IgD-negative memory B cell (primary cell): Measurements from ENCODE around the gene MKLN1. TPM values are rescaled to one million over a fixed set of nuclear protein-coding genes. Genes with fewer than 3 reads are reported as not detected.
"Not testable (repeated sequence)": the region's sequence is repeated elsewhere in the genome, so short reads cannot be mapped to it uniquely, and the experiment has no call there.

Source experiments
- H3K27ac Mint-ChIP-seq, 3 donors: one replicate each; pipeline ENCODE4 v1.8.0; 2020 to 2022; ENCODE audit warnings: mild to moderate bottlenecking in 3 of 3, mixed read lengths in 3 of 3, moderate library complexity in 1 of 3
- H3K27me3 Mint-ChIP-seq: one replicate; pipeline ENCODE4 v1.8.0; 2021; ENCODE audit warnings: mixed read lengths
- H3K36me3 Mint-ChIP-seq: one replicate; pipeline ENCODE4 v1.8.0; 2020; ENCODE audit warnings: mild to moderate bottlenecking, mixed read lengths
- H3K4me1 Mint-ChIP-seq, 3 donors: one replicate each; pipeline ENCODE4 v1.8.0; 2020 to 2022; ENCODE audit warnings: mixed read lengths in 3 of 3, mild to moderate bottlenecking in 1 of 3
- H3K4me3 Mint-ChIP-seq, 4 donors: one replicate each; pipeline ENCODE4 v1.8.0; 2020 to 2022; ENCODE audit warnings: mild to moderate bottlenecking in 4 of 4, mixed read lengths in 4 of 4, moderate library complexity in 3 of 4
- H3K9me3 Mint-ChIP-seq, 3 donors: one replicate each; pipeline ENCODE4 v1.8.0; 2020 to 2021; ENCODE audit warnings: mixed read lengths in 3 of 3, mild to moderate bottlenecking in 1 of 3
- polyA plus RNA-seq: library from polyadenylated mRNA; unstranded; fragments of 300-500 nt; fragmentation: Illumina TruSeq; gene quantifications from one replicate; pipeline ENCODE4 v1.2.3, GENCODE V29; 2021

The MKLN1 gene
- polyA plus RNA-seq, 1 donor from 2014 or later, result 19.3 TPM

DNA sequence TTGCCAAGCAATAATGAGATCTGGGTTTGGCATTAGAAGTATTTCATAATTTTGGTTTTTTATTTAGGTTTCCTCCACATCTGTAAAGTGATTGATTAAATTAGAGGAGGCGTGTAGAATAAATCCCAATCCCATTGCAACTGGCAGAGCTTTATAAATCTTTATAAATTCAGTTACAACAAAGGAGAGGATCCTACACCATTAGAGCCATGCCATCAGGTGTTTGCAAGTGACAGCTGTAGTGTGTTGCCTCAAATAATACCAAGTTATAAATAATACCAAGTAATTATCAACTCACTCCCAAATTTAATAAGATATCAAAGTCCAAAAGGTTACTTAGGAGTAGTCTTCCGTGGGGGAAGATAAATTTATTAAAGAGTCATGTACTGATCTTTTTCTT is 166.5 kb downstream of the MKLN1 start:
- H3K27ac Mint-ChIP-seq, result no peak overlapping the region
- H3K4me3 Mint-ChIP-seq, result no peak overlapping the region
- H3K27me3 Mint-ChIP-seq, result no peaks in the 10 kb centered on the region
- no peaks in the 10 kb centered on the region for H3K9me3 Mint-ChIP-seq
- no peaks in the 10 kb centered on the region for H3K4me1 Mint-ChIP-seq
- H3K36me3 Mint-ChIP-seq, result peaks cover 7% of the 10 kb centered on the region

- peaks cover 7% of the 10 kb centered on the region for H3K36me3 Mint-ChIP-seq
- H3K27me3 Mint-ChIP-seq, result no peaks in the 10 kb centered on the region
- H3K9me3 Mint-ChIP-seq, result no peaks in the 10 kb centered on the region
- no peak overlapping the region for H3K4me3 Mint-ChIP-seq
- H3K4me1 Mint-ChIP-seq, result no peaks in the 10 kb centered on the region
- H3K27ac Mint-ChIP-seq, result no peak overlapping the region
Observed at GRCh38 chr7:131495669-131496498, 168.2 kb downstream of the MKLN1 start.

- Mint-ChIP-seq H3K4me1 (peaks cover 0 to 6% (median 0%) of the 10 kb centered on the region in 3 donors), H3K4me3 (no peak overlapping the region), H3K9me3 (no peaks in the 10 kb centered on the region), H3K36me3 (peaks cover 7% of the 10 kb centered on the region), H3K27me3 (no peaks in the 10 kb centered on the region), H3K27ac (peak overlapping the region in 1 of 3 donors; percentile 41)
Observed at GRCh38 chr7:131497454-131497853, 169.8 kb downstream of the MKLN1 start.

GRCh38 chr7:131498237-131498885 is 170.7 kb downstream of the MKLN1 start:
- no peak overlapping the region for H3K4me3 Mint-ChIP-seq
- peaks cover 0 to 6% (median 0%) of the 10 kb centered on the region in 3 donors for H3K4me1 Mint-ChIP-seq
- H3K27ac Mint-ChIP-seq, result peak overlapping the region in 1 of 3 donors; percentile 83

GRCh38 chr7:131499801-131500200 is 172.1 kb downstream of the MKLN1 start:
- Mint-ChIP-seq H3K27ac (no peak overlapping the region), H3K4me3 (no peak overlapping the region), H3K4me1 (peaks cover 0 to 6% (median 0%) of the 10 kb centered on the region in 3 donors), H3K27me3 (no peaks in the 10 kb centered on the region), H3K9me3 (no peaks in the 10 kb centered on the region), H3K36me3 (peaks cover 7% of the 10 kb centered on the region)

More at GRCh38 chr7:131498237-131498885, 170.7 kb downstream of the MKLN1 start:
- Mint-ChIP-seq H3K27me3 (no peaks in the 10 kb centered on the region), H3K9me3 (no peaks in the 10 kb centered on the region), H3K36me3 (peaks cover 7% of the 10 kb centered on the region)

- Mint-ChIP-seq H3K27ac (no peak overlapping the region), H3K4me3 (no peak overlapping the region), H3K27me3 (no peaks in the 10 kb centered on the region), H3K36me3 (peaks cover 7% of the 10 kb centered on the region), H3K9me3 (no peaks in the 10 kb centered on the region), H3K4me1 (peaks cover 0 to 6% (median 0%) of the 10 kb centered on the region in 3 donors)
Observed at GRCh38 chr7:131500357-131500756, 172.7 kb downstream of the MKLN1 start.

DNA sequence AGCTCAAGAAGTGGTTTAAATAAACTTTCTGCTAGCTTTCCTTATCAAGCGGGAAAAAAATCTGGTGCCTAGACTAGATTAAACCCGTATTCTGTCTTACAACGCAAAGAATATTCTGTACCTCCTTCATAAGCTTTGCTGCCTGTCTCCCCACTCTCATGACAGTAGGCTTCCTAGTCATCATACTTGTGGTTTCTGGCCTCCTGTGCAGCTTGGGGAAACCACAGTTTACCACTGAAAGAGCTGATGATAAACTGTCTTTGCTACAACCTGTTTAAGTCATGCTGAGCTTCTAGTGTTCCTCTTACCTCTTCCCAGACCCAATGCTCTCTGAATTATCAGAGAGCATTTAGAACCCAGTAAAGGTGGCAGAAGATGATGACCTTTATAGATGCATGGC is 173.7 kb downstream of the MKLN1 start:
- peaks cover 0 to 6% (median 0%) of the 10 kb centered on the region in 3 donors for H3K4me1 Mint-ChIP-seq
- H3K4me3 Mint-ChIP-seq, result no peak overlapping the region
- no peaks in the 10 kb centered on the region for H3K9me3 Mint-ChIP-seq
- peak overlapping the region in 1 of 3 donors; percentile 46 for H3K27ac Mint-ChIP-seq
- peaks cover 7% of the 10 kb centered on the region for H3K36me3 Mint-ChIP-seq
- no peaks in the 10 kb centered on the region for H3K27me3 Mint-ChIP-seq

DNA sequence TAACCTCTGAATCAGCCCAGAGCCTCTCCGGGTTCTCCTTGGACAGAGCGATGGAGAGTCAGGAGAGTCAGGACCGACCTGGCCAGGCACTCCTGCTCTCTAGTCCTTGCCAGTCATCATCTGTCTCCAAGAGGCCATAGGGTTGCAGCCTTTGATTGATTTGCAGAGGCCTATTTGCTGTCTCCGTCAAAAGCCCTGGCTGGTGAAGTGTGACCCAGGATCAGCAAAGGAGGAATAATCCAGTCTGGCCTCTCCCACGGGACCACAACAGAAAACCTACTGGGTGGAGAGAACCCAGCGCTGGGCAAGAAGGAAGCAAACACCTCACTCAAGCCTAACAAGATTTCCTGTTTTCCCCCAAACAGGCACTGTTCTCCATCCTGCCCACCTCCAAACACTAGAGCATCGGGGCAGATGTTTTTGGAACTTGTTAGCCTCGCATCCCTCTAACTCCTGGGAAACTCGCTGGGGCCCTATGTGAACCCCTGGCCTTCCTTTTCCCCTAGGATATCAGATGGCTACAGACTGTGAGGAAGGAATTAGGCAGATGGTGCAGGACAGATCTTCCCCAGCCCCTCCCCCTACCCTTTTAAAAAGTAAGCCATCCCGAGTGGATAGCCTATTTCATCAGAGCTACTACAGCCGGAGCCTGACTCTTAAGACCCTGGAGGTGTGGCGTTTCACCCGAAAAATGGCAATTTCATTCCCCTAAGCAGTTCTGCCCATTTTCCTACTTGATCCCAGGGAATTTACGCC is 174.4 kb downstream of the MKLN1 start:
- peak overlapping the region in 1 of 3 donors; percentile 46 for H3K27ac Mint-ChIP-seq

DNA sequence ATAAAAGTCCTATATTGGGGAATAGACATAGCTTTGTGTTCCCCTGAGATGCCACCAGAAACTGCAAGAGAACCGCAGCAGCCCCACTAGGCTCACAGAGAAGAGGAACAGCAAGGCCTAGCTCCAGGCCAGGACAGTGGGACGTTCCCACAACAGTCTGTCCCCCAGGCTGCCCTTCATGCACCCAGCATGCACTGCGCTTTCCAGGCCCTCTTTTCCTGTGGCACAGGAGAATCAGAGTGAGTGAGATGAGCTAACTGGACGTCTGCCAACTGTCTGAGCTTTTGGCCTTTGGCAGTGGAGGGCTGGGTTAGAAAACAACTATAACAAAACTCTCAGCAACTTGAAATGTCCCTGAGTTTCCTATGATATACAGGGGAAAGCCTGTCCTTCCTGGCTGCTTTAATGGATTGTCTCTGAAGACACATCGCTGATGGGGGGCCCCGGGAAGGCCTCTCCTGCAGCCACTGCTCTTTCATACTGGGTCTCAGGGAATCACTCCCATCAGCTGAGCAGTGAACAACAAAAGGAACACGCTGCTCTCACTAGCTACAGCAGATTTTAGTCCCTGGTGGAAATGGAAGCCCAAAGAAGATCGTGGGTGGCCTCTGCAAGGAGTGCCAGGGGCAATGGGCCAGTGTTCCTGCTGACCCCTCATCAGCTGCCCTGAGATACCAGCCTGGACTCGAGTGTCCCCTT is 175.3 kb downstream of the MKLN1 start:
- Mint-ChIP-seq H3K4me3 (no peak overlapping the region), H3K36me3 (peaks cover 5% of the 10 kb centered on the region), H3K9me3 (no peaks in the 10 kb centered on the region), H3K27ac (peak overlapping the region in 1 of 3 donors; percentile 73), H3K4me1 (peaks cover 3 to 9% (median 5%) of the 10 kb centered on the region in 3 donors), H3K27me3 (no peaks in the 10 kb centered on the region)

More for the DNA sequence above, 174.4 kb downstream of the MKLN1 start:
- no peak overlapping the region for H3K4me3 Mint-ChIP-seq
- H3K4me1 Mint-ChIP-seq, result peaks cover 0 to 6% (median 0%) of the 10 kb centered on the region in 3 donors
- H3K9me3 Mint-ChIP-seq, result no peaks in the 10 kb centered on the region
- H3K36me3 Mint-ChIP-seq, result peaks cover 6% of the 10 kb centered on the region
- no peaks in the 10 kb centered on the region for H3K27me3 Mint-ChIP-seq

- Mint-ChIP-seq H3K9me3 (no peaks in the 10 kb centered on the region), H3K27ac (no peak overlapping the region), H3K36me3 (peaks cover 5% of the 10 kb centered on the region)
Observed at GRCh38 chr7:131503639-131504038, 176.0 kb downstream of the MKLN1 start.

GRCh38 chr7:131504157-131504899 is 176.7 kb downstream of the MKLN1 start:
- H3K27ac Mint-ChIP-seq, result no peak overlapping the region
- H3K36me3 Mint-ChIP-seq, result peaks cover 4% of the 10 kb centered on the region
- peaks cover 5 to 13% (median 9%) of the 10 kb centered on the region in 3 donors for H3K4me1 Mint-ChIP-seq
- peaks cover 3% of the 10 kb centered on the region for H3K27me3 Mint-ChIP-seq
- no peak overlapping the region for H3K4me3 Mint-ChIP-seq
- H3K9me3 Mint-ChIP-seq, result no peaks in the 10 kb centered on the region

More at GRCh38 chr7:131503639-131504038, 176.0 kb downstream of the MKLN1 start:
- no peaks in the 10 kb centered on the region for H3K27me3 Mint-ChIP-seq
- H3K4me3 Mint-ChIP-seq, result no peak overlapping the region
- H3K4me1 Mint-ChIP-seq, result peaks cover 5 to 13% (median 9%) of the 10 kb centered on the region in 3 donors

- H3K4me3 Mint-ChIP-seq, H3K27me3 Mint-ChIP-seq, H3K9me3 Mint-ChIP-seq, H3K36me3 Mint-ChIP-seq: not testable (repeated sequence)
- H3K27ac Mint-ChIP-seq, result peak overlapping the region in 1 of 3 donors; percentile 68
- H3K4me1 Mint-ChIP-seq, result peaks cover 5 to 13% (median 9%) of the 10 kb centered on the region in 3 donors
Observed at GRCh38 chr7:131505037-131505620, 177.5 kb downstream of the MKLN1 start.

GRCh38 chr7:131505636-131506557 is 178.2 kb downstream of the MKLN1 start:
- peaks cover 3% of the 10 kb centered on the region for H3K27me3 Mint-ChIP-seq
- H3K4me3 Mint-ChIP-seq, result no peak overlapping the region
- H3K9me3 Mint-ChIP-seq, result no peaks in the 10 kb centered on the region
- no peak overlapping the region for H3K27ac Mint-ChIP-seq
- peaks cover 5 to 13% (median 9%) of the 10 kb centered on the region in 3 donors for H3K4me1 Mint-ChIP-seq
- peaks cover 7% of the 10 kb centered on the region for H3K36me3 Mint-ChIP-seq
